GM18507 (cell line): ENCODE data around the gene SAMMSON.
A peak's percentile ranks its signal among the peaks of the same experiment; 100 is the strongest.

Experiments
- DNase-seq: peaks from one replicate; pipeline ENCODE4 v3.0.0; 2011; ENCODE audit warnings: low read depth; ENCODE audit not compliant: insufficient read length; ENCODE audit errors: extremely low spot score
- FAIRE-seq: peaks from 2 replicates; lab custom pipeline; 2011; peaks lifted over from hg19 to GRCh38; lab: Jason Lieb, UNC

Gene SAMMSON

DNA sequence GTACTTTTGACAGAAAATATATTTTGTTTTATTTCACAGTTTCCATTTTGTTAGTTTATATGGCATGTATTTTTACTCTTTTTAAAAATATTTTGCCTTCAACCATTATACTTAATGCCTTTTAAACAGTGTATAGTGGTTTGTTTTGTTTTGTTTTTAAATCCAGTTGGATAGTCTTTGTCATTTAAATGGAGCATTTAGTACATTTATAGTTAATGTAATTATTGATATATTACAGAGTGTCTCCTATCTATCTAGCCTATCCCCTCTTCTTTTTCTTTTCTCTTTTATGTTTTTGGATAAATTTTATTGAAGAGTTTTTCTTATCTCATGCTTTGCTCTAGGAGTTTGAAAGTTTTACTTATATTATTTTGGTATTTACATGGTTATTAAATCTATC is 3.6 kb downstream of the SAMMSON start:
- DNase-seq, result no peak
- no peak for FAIRE-seq

DNA sequence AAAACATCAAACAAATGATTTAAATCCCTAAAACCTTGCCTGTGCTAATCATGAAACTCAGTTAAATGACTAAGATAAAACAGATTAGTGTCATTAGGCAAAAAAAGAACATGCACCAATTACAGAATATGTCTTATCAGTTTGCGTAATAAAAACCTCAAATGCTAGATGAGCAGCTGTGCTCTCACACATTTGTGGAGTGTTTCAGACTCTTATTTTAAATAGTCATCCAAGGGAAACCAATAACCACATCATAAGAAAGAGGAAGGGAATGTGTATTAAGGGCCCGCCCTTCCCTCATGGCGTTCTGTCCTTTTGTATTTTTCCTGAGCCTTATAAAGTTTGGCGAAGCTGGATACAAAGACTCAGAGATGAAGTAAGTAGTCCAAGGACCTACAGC is 6.6 kb downstream of the SAMMSON start:
- no peak for DNase-seq
- no peak for FAIRE-seq

DNA sequence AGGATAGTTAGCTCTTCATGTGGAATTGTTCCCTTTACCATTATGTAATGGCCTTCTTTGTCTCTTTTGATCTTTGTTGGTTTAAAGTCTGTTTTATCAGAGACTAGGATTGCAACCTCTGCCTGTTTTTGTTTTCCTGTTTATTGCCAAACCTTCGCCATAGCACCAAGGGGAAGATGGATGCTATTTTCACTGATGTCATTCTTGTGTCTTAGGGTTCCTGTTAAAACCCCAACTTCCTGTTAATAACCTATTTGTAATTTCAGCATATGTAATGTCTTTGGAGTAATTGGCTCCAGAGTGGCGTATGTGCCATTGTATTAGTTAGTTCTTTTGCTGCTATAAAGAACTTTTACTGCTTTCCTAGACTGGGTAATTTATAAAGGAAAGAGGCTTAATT is 10.8 kb downstream of the SAMMSON start:
- DNase-seq, result no peak
- no peak for FAIRE-seq

DNA sequence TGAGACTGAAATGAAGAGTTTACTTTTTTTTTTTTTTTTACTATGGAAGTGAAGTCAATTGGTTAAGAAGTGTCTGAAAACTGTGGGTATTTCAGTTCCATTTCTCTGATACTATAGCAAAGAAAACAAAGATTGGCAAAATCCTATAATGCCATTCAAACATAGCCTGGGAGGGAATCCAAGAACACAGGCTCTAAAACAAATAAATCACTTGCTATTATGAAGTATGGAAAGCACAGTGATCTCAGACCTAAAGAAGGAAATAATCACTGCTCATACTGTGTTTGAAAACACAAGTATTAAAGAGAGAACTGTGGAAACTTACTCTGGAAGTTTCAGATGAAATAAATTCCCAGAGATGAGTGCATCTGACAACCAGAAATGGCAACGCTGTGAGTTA is 12.0 kb downstream of the SAMMSON start:
- DNase-seq, result no peak
- FAIRE-seq, result no peak

DNA sequence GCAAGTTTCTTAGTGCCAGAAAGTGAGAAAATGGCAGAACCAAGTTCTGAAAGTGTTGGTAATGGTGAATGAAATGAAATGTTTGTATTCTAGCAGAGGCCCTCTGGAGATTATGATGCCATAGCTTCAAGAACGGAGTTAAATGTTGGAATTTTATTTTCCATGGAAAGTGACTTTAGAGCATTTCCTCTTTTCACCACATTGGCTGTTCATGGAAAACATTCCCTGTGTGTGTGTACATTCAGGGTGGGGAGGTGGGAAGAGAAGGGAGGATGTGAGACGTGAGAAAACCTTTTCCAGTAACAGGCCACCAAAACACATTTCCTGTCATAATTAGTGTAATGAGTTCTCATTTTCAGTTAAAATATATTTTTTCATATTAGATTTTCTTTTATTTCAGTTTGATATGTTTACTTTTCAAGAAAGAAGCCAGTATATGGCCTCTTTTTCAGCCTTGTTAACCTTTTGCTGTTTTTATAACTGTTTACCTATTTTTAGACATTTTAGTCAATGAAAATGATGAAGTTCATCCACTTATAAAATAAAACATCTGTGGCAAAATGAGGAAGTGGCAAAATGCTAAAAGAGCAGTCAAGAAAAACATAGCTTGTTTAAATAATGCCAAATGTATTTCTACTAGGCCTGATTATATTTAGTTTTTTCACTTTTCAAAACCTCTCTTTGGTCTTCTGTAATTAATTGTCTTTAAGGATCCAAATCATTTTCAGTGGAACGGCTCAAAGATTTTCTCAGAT is 21.6 kb downstream of the SAMMSON start:
- no peak for FAIRE-seq
- DNase-seq, result no peak

DNA sequence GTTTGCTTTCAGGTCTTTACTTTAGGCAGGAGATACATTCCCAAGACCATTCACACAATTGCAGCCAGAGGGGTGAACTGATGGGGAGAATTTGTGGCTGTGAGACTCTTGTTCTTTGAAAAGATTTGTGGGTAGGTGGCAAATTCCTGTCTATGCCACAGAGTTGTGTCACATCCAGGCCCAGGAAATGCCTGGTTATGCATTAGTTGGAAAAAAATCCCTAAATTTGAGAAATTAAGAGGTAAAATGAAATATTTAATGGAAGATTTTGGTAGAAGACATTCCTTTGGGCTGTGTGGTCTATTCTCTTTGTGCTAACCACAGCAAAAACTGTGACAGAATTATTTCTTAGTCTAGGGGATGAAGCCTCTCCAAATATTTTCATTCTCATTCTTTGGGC is 28.8 kb downstream of the SAMMSON start:
- no peak for DNase-seq
- FAIRE-seq, result no peak

DNA sequence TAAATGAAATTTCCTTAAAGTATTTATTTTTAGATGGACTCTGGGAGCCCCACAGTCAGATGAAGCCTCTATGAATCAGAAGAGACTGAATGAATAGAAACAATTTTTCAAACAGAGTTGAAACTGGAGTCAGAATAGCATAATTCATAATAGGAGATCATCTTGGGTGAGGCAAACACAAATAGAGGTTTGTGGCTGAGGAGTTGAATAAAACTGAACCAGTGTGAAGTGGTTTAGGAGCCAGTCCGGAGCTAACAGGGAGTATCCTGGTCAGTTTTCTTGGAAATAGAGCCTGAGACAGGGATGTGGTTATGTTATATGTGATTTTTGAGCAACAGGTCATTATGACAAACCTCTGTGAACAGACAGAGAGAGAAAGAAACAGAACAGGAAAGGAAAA is 39.2 kb downstream of the SAMMSON start:
- DNase-seq (no peak), FAIRE-seq (no peak)

DNA sequence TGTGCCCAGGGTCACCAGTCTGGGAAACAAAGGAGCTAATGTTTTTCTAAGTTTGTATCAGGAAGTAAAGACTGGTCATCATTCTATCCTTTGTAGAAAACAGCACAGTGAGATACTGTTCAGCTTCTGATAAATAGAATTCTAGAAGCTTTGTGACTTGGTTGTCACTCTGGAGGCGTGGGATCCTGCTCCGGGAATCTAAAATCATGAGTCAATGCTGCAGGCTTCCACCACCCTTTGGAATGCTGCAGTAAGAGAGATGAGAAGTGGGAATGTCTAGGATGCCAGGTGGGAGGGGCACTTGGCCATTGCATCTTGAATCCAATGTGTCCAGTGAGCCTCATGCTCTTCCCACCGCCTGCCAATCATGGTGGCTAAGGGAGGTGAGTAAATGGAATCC is 40.9 kb downstream of the SAMMSON start:
- FAIRE-seq (no peak), DNase-seq (no peak)

DNA sequence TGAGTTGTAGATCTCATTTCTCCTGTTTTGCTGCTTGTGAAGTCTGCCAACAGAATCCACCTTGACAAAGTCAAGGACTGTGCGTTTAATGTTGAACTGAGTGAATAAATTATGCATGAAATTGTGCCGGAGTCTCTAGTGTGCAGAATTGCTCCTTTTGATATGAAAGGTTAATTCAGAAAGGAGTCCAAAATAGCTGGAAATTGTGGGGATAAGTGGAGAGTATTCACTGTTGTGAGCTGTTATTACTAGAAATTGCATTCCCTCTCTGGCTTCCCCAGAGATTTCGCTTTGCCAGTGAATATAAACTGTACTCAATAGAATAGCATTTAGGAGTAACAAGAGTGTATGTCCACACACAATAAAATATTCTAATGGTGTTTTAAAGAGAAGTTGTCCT is 43.1 kb downstream of the SAMMSON start:
- DNase-seq, result no peak
- FAIRE-seq, result no peak

DNA sequence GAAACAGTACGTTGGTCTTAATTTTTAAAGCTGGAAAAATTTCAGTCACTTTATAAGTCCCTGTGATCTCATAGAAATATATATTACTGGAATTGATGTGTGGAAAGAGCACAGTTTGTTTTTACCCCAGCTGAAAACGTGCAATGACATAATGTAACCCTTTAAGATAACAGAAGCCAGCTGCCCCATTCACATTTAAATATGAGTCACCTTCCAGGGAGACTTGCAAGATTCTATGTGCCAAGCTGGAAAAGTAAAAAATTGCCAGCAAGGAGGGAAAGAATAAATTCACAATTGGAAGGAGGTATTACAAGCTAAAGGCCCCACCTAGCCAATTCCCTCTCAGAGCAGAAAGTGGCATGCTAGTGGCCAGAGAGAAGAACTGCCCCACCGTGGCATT is 50.2 kb downstream of the SAMMSON start:
- FAIRE-seq (no peak), DNase-seq (no peak)

DNA sequence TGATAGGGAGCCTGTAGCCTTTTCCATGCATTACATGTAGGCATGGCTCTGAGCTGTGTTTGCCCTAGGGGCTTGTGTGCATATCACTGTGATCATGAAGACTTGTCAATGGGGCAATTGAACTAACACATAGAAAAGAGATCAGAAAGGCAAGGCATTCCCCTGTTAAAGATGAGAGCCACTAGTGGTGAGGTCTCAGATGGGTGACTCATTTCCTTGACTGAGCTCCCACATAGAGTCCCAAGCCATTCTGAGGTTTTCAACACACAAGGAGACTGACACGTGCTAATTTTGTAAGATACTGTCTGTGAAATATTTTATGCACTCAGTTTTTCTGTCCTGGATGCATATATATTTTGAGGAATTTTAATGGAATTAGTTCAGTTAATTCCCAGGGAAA is 53.8 kb downstream of the SAMMSON start:
- FAIRE-seq, result no peak
- DNase-seq, result no peak

DNA sequence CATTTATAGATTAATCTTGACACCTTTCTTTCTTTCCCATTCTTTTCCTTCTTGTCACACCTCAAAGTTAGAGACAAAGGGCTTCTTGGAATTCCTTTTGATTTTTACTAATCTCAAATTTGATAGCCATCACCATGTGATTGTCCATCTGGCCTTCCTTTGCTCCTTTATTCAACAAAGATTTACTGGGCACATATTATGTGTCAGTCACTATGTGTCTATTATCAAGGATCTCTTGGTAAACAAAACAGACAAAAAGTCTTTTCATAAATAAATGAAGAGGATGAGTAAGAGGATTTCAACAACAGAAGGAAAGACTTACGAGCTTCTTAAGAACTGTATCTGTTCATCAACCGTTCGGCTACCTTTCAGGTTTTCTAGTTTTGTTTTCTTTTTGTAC is 56.5 kb downstream of the SAMMSON start:
- no peak for FAIRE-seq
- no peak for DNase-seq

DNA sequence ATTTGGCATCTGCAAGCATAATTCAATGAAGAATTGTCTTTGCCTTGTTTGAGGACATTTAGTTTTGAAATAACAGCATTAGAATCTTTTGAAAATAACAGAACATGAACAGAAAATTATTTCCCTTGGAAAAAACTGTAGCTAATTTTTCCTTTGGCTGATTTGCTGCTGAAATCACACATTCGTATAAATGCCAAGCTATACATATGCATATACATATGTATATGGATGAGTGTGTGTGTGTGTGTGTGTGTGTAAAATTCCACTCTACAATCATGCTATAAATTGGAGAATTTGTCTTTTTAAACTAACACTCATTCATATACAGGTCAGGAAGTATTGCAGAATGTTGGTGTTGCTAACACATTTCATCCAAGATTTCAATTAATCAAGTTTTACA is 57.9 kb downstream of the SAMMSON start:
- no peak for DNase-seq
- FAIRE-seq, result no peak

DNA sequence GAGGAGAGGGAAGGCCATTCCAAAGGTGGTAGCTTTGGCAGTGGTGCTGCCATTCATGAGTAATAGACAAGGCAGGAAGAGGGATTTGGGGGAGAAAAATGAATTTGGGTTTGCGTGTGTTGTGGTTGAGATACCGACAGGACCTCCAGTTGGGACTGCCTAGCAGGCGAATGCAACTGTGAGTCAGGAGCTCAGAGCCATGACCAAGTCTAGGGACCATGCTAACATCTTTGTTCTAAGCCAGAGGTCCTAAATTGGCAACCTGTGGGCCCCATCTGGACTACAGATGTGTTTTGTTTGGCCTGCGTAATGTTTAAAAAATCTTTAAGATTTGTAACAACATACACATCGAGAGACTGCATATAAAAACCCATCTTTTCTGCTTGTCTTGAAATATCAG is 61.6 kb downstream of the SAMMSON start:
- no peak for FAIRE-seq
- DNase-seq, result no peak

DNA sequence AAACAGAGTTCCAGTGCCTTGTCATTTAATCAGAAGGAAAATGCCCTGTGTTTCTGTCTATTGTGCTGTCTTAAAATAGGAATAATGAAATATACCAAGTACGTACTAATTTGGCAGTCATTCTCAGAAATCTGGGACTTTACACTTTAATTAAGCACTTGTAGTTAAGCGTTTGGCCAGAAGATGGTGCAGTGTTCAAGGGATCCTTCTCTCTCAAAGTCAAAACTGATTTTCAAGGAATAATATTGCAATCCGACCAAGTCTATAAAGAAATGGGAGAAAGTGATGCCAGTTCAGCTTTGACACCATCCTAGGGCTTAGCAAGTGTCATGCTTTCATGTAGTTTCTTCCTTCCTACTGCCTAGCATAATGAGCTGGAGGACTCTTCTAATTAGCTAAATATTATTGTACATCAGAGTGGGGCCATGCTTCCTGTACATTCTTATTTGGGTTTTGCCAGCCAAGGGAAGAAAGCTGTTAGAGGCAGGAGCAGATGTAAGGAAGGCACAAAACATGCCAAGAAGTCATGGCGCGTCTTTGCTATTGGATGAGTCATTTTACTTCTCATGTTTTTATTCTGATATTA is 64.8 kb downstream of the SAMMSON start:
- no peak for DNase-seq
- peak; percentile 74 for FAIRE-seq

DNA sequence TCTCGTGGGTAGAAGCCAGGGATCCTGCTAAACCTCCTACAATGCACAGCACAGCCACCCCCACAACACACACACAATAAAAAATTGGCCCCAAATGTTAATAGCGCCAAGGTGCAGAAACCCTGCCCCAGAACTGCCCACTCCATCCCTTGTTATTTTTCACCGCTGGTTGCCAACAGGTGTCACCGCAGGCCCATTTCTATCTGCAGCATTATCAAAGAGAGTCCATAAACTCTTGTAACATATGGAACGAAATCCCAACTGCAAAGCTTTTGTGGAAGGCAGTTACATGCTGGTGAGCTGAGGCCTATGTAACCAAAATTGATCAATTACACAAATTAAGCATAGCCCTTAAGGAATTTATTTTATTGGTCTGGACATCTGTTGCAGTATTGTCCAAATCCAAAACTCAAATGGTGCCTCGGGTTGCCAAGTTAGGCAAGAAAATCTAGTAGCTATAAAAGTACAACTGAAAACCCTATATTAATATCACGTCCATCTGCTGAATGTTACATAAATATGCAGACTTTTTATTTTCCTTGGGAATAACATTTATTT is 66.2 kb downstream of the SAMMSON start:
- no peak for DNase-seq
- no peak for FAIRE-seq

DNA sequence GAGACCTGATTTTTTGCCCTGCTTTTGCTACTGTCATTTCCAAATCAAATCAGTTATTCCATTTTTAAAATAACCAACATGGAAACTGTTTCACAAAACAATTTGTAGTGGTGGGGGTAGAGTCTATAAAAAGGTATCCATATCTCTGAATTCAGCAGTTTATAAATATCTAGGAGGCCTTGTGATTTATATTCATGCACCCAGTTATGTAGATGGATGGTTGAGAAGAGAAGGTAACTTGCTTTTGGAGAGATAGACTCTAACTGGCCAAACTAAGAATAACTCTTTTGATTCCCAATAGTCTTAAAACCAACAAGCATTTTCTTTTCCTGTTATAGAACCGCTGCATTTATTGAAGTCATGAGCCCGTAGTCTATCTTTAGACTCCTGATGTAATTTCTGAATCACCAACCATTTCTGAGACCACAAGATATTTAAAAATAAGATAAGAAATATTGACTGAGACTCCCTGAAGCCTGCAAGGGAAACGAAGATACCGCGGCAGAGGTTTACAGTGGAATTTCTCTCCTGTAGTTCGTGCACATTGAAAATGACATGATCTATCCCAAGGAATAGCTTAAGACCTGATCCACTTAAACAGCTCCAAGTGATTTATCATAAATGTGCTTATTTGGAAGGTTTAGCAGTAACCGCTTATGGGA is 68.5 kb downstream of the SAMMSON start:
- FAIRE-seq, result no peak

DNA sequence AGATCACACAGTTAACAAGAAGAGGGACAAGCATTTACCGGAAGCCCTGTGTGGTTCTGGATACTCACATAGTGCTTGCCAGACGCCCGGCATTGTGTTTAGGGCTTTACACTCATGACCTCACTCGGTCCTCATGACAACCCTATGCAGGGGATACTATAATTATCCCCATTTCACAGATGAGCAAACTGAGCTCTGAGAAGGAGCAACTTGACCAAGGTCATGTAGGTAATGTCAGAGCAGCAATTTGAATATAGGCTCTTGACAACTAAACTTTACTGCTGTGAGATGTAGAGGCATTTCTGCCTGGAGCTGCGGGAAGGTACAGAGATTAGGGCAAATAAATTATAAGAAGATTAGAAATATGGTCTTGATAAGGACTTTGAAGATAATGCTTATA is 70.0 kb downstream of the SAMMSON start:
- FAIRE-seq, result no peak
- DNase-seq, result no peak

More for the DNA sequence above, 68.5 kb downstream of the SAMMSON start:
- DNase-seq, result no peak

DNA sequence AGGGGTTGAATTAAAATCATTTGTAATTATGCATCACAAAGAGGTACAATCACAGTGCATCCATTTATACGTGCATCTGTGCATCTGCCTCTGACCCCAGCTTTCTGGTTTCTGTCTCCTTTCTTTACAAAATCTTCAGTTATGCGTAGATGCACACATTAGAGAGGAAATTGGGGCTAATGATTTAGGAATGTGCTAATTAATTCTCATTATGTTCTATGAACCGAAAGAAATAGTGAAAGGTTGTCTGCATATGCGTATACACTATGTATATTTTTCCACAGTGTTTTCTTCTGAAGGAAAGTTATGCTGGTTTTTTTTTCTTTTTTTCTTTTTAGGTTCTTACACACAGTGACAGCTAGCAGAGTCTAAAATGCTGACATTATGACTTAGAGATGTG is 71.6 kb downstream of the SAMMSON start:
- FAIRE-seq (no peak), DNase-seq (no peak)

DNA sequence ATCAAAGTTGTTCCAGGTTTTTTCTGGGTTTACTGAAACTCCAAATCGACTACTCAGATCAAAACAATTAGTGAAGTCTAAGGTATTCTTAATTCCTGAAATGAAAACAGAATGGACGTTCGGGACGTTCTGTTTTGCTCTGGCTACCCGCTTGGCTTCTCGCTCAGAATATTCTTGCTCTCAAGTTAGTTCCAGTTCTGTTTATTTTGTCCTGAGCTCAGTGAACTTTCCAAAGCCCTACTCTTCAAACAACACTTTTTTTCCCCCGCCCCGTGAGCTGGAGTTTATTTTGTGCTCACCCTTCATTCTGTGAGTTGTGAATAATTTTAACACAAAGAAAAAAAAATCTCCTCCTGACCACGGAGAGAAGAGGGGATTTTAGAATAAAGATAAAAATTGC is 72.6 kb downstream of the SAMMSON start:
- FAIRE-seq (no peak), DNase-seq (no peak)

DNA sequence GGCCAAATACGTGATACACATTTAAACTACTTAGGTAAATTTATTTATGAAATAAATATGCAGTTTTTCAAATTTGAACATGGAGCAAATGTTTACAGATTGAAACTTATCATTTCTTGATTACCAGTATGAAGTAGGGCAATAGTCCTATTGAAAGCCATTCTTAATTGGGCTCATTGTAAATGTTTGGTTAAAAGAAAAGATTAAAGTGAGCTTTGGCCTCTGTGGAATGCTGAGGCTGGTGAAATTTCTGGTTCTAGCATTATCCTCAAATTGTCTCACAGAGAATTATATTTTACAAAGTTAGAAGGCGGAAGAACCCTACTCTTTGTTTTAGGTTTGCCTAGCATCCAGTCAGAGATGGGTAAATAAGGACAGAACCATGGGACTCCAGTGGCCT is 73.2 kb downstream of the SAMMSON start:
- no peak for DNase-seq
- no peak for FAIRE-seq
